ENCODE results near the gene DLL4.

Gene DLL4

DNA sequence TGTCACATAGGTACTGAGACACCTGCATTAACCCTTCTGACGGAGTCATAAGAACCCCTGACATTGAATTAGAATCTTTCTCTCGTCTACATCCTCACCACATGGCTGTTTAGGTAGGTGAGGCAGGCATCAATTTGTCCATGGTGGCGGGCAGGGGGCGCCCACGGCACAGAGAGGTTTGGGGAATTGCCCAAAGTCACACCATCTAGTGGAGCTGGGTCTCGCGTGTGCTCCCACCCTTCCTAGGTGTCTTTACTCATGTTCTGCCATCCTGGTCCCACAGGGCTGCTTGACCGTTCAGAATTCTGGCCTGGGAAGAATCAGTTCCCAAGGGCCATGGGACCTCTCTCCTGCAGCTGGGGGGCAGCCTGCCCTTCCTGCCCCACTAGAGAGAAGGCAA lies 14.7 kb upstream of the DLL4 start:
- Mint-ChIP-seq H3K4me1 (no peaks in the 10 kb centered on the region), H3K27ac (no peak overlapping the region), H3K36me3 (ENCODE audit: low read depth) (no peaks in the 10 kb centered on the region), H3K27me3 (no peaks in the 10 kb centered on the region), H3K9me3 (no peaks in the 10 kb centered on the region), H3K4me3 (no peak overlapping the region)
- DNase-seq (no peak), ATAC-seq (no peak)

- ATAC-seq = no peak
- Mint-ChIP-seq H3K27me3 (no peaks in the 10 kb centered on the region), H3K4me1 (no peaks in the 10 kb centered on the region), H3K9me3 (no peaks in the 10 kb centered on the region), H3K4me3 (no peak overlapping the region), H3K36me3 (ENCODE audit: low read depth) (no peaks in the 10 kb centered on the region), H3K27ac (no peak overlapping the region)
- DNase-seq = no peak
These were observed 14.0 kb upstream of the DLL4 start for GRCh38 chr15:40915116-40915661.

DNA sequence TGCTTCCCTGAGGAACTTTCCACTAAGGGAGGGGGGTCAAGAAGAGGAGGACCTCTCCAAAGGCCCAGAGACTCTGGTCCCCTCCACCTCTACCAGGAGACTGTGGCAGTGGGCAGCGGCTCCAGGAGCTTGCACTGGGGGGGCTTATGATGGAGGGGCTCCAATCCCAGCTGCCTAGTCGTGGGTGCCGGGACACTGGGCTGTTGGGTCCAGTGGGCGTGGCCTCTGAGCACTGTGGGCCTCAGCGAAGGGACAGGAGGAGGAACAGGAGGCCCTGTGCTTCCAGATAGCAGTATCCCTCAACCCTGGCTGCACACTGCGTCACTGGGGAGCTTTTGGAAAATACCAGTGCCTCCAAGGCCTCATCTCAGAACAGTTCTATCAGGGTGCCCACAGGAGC lies 13.5 kb upstream of the DLL4 start:
- DNase-seq (no peak), ATAC-seq (no peak)
- no peak overlapping the region for H3K27ac Mint-ChIP-seq
- H3K4me3 Mint-ChIP-seq = no peak overlapping the region
- H3K4me1 Mint-ChIP-seq = no peaks in the 10 kb centered on the region
- no peaks in the 10 kb centered on the region for H3K36me3 Mint-ChIP-seq (ENCODE audit: low read depth)
- H3K27me3 Mint-ChIP-seq = no peaks in the 10 kb centered on the region
- H3K9me3 Mint-ChIP-seq = no peaks in the 10 kb centered on the region

DNA sequence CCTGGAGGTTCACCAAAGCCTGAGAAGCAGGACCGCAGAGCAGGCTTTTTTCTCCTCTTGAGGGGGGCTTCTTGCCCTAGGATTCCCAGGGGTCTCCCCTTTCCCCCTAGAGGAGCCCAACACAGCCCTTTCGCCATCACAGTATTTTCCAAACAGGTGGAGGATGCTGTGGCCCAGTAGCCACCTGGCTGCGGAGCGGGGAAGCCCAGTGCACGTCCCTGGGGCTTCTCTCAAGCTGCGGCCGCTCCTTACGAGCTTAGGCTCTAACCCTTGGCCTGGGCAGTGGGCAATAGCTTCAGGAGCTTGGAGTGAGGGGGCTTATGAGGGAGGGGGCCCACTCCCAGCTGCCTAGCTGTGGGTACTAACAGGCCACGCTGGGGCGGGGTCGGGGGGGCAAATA lies 11.6 kb upstream of the DLL4 start:
- ATAC-seq (no peak), DNase-seq (no peak)
- H3K4me1 Mint-ChIP-seq = no peaks in the 10 kb centered on the region
- H3K4me3 Mint-ChIP-seq = no peak overlapping the region
- no peak overlapping the region for H3K27ac Mint-ChIP-seq
- no peaks in the 10 kb centered on the region for H3K36me3 Mint-ChIP-seq (ENCODE audit: low read depth)
- H3K9me3 Mint-ChIP-seq = no peaks in the 10 kb centered on the region
- H3K27me3 Mint-ChIP-seq = no peaks in the 10 kb centered on the region

DNA sequence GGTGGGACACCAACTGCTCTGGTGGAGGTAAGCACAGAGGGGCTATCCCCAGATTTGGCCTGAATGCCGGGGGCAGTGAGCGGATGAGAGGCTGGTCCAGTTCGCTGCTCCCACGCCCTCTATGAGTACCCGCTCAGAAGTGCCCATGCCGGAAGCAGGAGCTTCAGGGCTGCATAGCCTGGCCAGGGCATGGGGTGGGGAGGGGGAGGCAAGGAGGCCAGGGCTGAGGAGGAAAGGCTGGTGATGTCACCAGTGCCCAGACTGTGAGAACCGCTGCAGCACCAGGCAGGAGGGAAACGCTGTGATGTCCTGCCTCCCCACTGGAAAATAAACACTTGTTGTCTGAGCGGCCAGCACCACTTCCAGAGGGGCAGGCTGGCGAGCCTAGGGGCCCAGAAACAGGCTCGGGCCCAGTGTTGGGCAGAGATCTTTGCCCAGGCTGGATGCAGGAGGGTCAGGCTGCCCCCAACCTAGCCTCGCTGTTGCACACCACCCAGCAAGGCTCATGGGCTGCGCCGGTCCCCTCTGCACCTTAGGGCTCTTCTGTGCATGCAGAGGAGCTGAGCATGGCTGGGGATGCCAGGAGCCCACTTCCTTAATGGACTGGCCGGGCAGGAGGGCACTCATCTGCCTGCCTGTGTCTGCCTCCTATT lies 10.9 kb upstream of the DLL4 start:
- H3K4me1 Mint-ChIP-seq = no peaks in the 10 kb centered on the region
- H3K27me3 Mint-ChIP-seq = no peaks in the 10 kb centered on the region
- H3K9me3 Mint-ChIP-seq = no peaks in the 10 kb centered on the region
- no peaks in the 10 kb centered on the region for H3K36me3 Mint-ChIP-seq (ENCODE audit: low read depth)
- H3K27ac Mint-ChIP-seq = no peak overlapping the region
- H3K4me3 Mint-ChIP-seq = no peak overlapping the region
- DNase-seq (no peak), ATAC-seq (no peak)

DNA sequence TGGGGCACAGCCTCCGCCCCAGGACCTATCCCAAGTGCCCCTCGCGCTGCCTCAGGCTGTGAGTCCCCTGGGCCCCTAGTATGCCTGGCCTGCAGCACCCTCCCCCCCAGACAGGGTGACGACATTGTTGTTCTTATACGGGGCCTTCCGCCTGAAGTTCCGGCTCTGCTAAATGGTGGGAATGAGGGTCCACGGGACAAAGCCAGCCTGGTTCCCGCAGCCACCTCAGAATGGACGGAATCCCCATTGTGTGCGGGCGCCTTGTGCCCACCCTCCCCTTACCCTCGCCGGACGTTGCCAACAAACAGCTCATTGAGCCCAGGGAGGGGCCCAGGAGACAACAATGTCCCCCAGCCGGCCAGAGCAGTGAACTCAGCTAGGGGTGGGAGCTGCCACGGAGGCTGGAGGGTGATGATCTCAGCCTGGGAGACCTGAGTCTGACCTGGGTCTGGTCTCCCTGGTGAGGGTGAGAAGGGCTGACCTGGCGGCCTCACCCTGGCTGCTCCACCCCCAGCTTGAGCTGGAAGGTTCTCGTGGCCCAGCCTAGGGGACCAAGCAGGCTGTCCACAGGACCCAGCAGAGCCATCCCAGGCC lies 10.2 kb upstream of the DLL4 start:
- no peak overlapping the region for H3K27ac Mint-ChIP-seq
- DNase-seq = no peak
- H3K36me3 Mint-ChIP-seq (ENCODE audit: low read depth) = no peaks in the 10 kb centered on the region
- no peaks in the 10 kb centered on the region for H3K4me1 Mint-ChIP-seq
- no peaks in the 10 kb centered on the region for H3K9me3 Mint-ChIP-seq
- H3K4me3 Mint-ChIP-seq = no peak overlapping the region
- H3K27me3 Mint-ChIP-seq = no peaks in the 10 kb centered on the region
- ATAC-seq = no peak

DNA sequence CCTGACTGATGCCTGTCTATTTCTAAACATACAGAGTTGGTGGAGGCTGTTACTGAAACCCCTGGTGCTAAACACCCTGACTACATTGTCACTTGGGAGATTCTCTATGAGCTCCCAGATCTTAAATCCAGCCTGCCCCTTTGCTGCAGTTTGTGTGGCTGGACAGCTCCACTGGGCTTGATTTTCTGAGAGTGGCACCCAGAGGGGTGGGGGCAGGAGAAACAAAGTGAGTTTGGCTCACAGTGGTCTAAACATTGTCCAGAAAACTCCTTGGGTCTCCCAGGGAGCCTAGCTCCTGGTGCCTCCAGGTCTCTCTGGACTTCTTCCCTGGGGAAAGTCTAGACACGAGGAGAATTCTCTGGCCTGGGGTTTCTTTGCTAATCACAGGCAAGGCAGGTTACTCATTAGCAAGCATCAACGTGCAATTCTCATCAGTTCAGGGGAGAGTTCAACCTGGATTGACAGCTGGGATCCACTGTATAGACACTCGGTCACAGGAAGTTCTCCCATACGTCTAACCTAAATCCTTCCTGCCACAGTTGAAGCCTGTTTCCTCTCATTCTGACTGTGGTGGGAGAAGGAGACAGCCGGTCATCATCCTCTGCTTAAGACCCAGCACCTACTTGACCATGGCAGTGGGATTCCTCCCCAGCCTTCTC lies 7.1 kb upstream of the DLL4 start:
- H3K27me3 Mint-ChIP-seq = peaks cover 29% of the 10 kb centered on the region
- no peak overlapping the region for H3K27ac Mint-ChIP-seq
- no peaks in the 10 kb centered on the region for H3K9me3 Mint-ChIP-seq
- no peak for ATAC-seq
- no peak for DNase-seq
- no peak overlapping the region for H3K4me3 Mint-ChIP-seq
- no peaks in the 10 kb centered on the region for H3K36me3 Mint-ChIP-seq (ENCODE audit: low read depth)
- peaks cover 15% of the 10 kb centered on the region for H3K4me1 Mint-ChIP-seq

- H3K27ac Mint-ChIP-seq = no peak overlapping the region
- peaks cover 19% of the 10 kb centered on the region for H3K4me1 Mint-ChIP-seq
- no peak for DNase-seq
- peaks cover 32% of the 10 kb centered on the region for H3K27me3 Mint-ChIP-seq
- no peak overlapping the region for H3K4me3 Mint-ChIP-seq
- H3K36me3 Mint-ChIP-seq (ENCODE audit: low read depth) = no peaks in the 10 kb centered on the region
- ATAC-seq = no peak
- H3K9me3 Mint-ChIP-seq = no peaks in the 10 kb centered on the region
These were observed 6.5 kb upstream of the DLL4 start for GRCh38 chr15:40922608-40923005.

- peaks cover 36% of the 10 kb centered on the region for H3K27me3 Mint-ChIP-seq
- no peak overlapping the region for H3K4me3 Mint-ChIP-seq
- H3K4me1 Mint-ChIP-seq = peaks cover 20% of the 10 kb centered on the region
- H3K9me3 Mint-ChIP-seq = no peaks in the 10 kb centered on the region
- H3K36me3 Mint-ChIP-seq (ENCODE audit: low read depth) = no peaks in the 10 kb centered on the region
- ATAC-seq = no peak
- H3K27ac Mint-ChIP-seq = no peak overlapping the region
- no peak for DNase-seq
These were observed 5.6 kb upstream of the DLL4 start for GRCh38 chr15:40923551-40923950.

- Mint-ChIP-seq H3K4me3 (no peak overlapping the region), H3K36me3 (ENCODE audit: low read depth) (no peaks in the 10 kb centered on the region), H3K4me1 (peaks cover 34% of the 10 kb centered on the region), H3K9me3 (no peaks in the 10 kb centered on the region), H3K27ac (no peak overlapping the region), H3K27me3 (peaks cover 52% of the 10 kb centered on the region)
- ATAC-seq (no peak), DNase-seq (no peak)
These were observed 3.7 kb upstream of the DLL4 start for GRCh38 chr15:40925495-40925862.

- no peaks in the 10 kb centered on the region for H3K9me3 Mint-ChIP-seq
- no peak overlapping the region for H3K4me3 Mint-ChIP-seq
- DNase-seq (peak; percentile 18), ATAC-seq (no peak)
- H3K27ac Mint-ChIP-seq = no peak overlapping the region
- H3K27me3 Mint-ChIP-seq = peaks cover 58% of the 10 kb centered on the region
- no peaks in the 10 kb centered on the region for H3K36me3 Mint-ChIP-seq (ENCODE audit: low read depth)
- peaks cover 40% of the 10 kb centered on the region for H3K4me1 Mint-ChIP-seq
These were observed 3.1 kb upstream of the DLL4 start for GRCh38 chr15:40925863-40926658.

DNA sequence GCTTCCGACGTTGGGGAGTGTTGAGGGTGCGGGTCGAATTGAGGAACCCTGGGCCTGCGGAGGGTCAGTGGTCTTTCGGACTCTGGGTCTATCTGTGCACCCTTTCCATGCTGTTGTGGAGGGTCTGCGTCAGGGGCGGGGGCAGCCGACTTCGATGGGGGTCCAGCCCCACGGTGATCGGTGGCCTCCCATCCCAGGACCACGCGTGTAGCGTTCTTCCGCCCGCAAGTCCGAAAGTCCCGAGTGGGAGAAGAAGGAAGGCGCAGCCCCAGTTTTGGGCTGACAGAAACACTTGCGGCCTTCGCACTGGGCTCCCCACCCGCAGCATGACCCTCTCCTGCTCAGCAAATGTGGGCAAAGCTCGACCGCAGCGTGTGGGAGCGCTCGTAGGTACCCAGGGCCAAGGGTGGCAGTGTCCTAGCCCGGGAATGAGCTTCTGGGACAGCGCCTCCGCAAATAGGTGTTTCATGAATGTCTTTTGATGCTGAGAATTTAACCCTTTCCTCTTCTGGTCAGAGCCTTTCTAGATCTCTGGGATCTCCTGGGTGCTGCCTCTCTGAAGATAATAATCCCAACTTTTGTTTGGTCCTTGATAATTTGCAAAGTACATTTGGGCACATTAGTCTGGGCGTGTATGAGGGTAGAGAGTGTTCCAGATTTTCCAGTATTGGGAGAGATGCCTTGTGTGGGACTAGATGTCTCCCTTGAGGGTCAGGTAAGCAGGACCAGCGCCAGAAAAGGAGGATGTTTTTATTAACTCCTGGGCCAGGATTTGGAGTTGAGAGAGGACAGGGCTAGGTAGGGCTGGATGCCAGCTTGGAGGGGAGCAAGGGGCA lies 2.3 kb upstream of the DLL4 start:
- peaks cover 43% of the 10 kb centered on the region for H3K4me1 Mint-ChIP-seq
- no peak for DNase-seq
- H3K36me3 Mint-ChIP-seq (ENCODE audit: low read depth) = no peaks in the 10 kb centered on the region
- H3K27ac Mint-ChIP-seq = no peak overlapping the region
- H3K27me3 Mint-ChIP-seq = peaks cover 66% of the 10 kb centered on the region
- no peaks in the 10 kb centered on the region for H3K9me3 Mint-ChIP-seq
- no peak for ATAC-seq
- peak overlapping the region; percentile 21 for H3K4me3 Mint-ChIP-seq

- no peak for ATAC-seq
- Mint-ChIP-seq H3K9me3 (no peaks in the 10 kb centered on the region), H3K27me3 (peaks cover 70% of the 10 kb centered on the region), H3K36me3 (ENCODE audit: low read depth) (no peaks in the 10 kb centered on the region), H3K4me1 (peaks cover 45% of the 10 kb centered on the region), H3K4me3 (peak overlapping the region; percentile 0), H3K27ac (no peak overlapping the region)
- no peak for DNase-seq
These were observed 1.7 kb upstream of the DLL4 start for GRCh38 chr15:40927495-40927872.

Measured in activated naive CD8-positive, alpha-beta T cell treated with anti-CD3 and anti-CD28 coated beads, Interleukin-2, amount 50 U/mL, for 24 hours (primary cell).